Vagina (tissue), 2 donors: Measurements from ENCODE around the gene PDE4D. TPM values are rescaled to one million over a fixed set of nuclear protein-coding genes. Genes with fewer than 3 reads are reported as not detected.

ENCODE experiments used
- DNase-seq, 2 donors: peaks; one replicate each; pipeline ENCODE4 v3.0.0-alpha.2; 2017; ENCODE audit errors: extremely low spot score in 2 of 2
- H3K27ac ChIP-seq: fragments of 200-600 bp; sonication (generic); one replicate; pipeline ENCODE4 v1.5.1; 2019
- H3K27me3 ChIP-seq: fragments of 200-600 bp; sonication (generic); one replicate; pipeline ENCODE4 v1.5.1; 2019
- H3K36me3 ChIP-seq, 2 donors: fragments of 200-600 bp; sonication (generic); one replicate each; pipeline ENCODE4 v1.5.1; 2017 to 2019
- H3K4me1 ChIP-seq: fragments of 200-600 bp; sonication (generic); one replicate; pipeline ENCODE4 v1.5.1; 2019
- H3K4me3 ChIP-seq, 2 donors: fragments of 200-600 bp; sonication (generic); 1 replicate in 1 of 2; 2 replicates in 1 of 2; pipeline ENCODE4 v1.5.1; 2016 to 2019
- H3K9me3 ChIP-seq: fragments of 200-600 bp; sonication (generic); one replicate; pipeline ENCODE4 v1.5.1; 2019
- POLR2A ChIP-seq, 2 donors: fragments of 450-650 bp; IDR thresholded peaks; one replicate each; pipeline ENCODE4 v1.6.1; 2017; ENCODE audit warnings: antibody characterized with exemption in 2 of 2, mild to moderate bottlenecking in 2 of 2, moderate library complexity in 2 of 2
- POLR2AphosphoS5 ChIP-seq, 2 donors: sonication (generic); formaldehyde crosslinking; IDR thresholded peaks; one replicate each; pipeline ENCODE4 v1.9.0; 2017; ENCODE audit warnings: antibody characterized with exemption in 2 of 2, mild to moderate bottlenecking in 2 of 2, low read depth in 1 of 2; ENCODE audit not compliant: insufficient read depth in 1 of 2
- intact Hi-C: fragments of 100-400 bp; cut with DNase I; formaldehyde crosslinking; loops from one replicate; pipeline ENCODE4 v1.15.1; 2023
- total RNA-seq: library from RNA; depleted of rRNA; stranded (reverse); fragments of >200 nt; gene quantifications from one replicate; pipeline ENCODE4 v1.2.3, GENCODE V29; 2016
- TF ChIP-seq, protein P1 (sequence below), 3 experiments: fragments of 450-650 bp in 2 of 3; fragments of 200-600 bp in 1 of 3; sonication (generic) in 1 of 3; IDR thresholded peaks; one replicate each; pipeline ENCODE4 v1.5.1; 2017 to 2019; ENCODE audit warnings: antibody characterized with exemption in 3 of 3, mild to moderate bottlenecking in 2 of 3, moderate library complexity in 2 of 3

Gene PDE4D
- total RNA-seq, 1 donor from 2014 or later, result 86.9 TPM

DNA sequence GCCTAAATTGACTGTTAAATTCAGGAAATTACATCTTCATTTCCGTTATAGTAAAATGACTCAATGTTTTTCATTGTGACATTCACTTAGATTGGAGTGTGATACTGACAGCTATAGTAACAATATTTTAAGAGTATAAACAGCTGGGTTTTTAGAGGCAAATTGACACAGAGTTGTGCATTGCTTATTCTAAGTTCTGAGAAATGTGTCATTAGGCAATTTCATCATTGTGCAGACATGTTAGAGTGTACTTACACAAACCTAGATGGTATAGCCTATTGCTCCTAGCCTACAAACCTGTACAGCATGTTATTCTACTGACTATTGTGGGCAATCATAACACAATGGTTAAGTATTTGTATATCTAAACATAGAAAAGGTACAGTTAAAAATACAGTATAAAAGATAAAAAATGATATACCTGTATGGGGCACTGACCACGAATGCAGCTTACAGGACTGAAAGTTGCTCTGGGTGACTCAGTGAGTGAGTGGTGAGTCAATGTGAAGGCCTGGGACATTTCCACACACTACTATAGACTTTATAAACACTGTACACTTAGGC, 132.7 kb downstream of the PDE4D start:
- no peaks in the 10 kb centered on the region for H3K27me3 ChIP-seq
- intact Hi-C loops, result no loop called here
- no peak for DNase-seq
- no peak overlapping the region for H3K27ac ChIP-seq
- H3K4me1 ChIP-seq, result no peaks in the 10 kb centered on the region
- no peaks in the 10 kb centered on the region for H3K36me3 ChIP-seq
- no peaks in the 10 kb centered on the region for H3K9me3 ChIP-seq
- TF ChIP-seq, protein P1, sequence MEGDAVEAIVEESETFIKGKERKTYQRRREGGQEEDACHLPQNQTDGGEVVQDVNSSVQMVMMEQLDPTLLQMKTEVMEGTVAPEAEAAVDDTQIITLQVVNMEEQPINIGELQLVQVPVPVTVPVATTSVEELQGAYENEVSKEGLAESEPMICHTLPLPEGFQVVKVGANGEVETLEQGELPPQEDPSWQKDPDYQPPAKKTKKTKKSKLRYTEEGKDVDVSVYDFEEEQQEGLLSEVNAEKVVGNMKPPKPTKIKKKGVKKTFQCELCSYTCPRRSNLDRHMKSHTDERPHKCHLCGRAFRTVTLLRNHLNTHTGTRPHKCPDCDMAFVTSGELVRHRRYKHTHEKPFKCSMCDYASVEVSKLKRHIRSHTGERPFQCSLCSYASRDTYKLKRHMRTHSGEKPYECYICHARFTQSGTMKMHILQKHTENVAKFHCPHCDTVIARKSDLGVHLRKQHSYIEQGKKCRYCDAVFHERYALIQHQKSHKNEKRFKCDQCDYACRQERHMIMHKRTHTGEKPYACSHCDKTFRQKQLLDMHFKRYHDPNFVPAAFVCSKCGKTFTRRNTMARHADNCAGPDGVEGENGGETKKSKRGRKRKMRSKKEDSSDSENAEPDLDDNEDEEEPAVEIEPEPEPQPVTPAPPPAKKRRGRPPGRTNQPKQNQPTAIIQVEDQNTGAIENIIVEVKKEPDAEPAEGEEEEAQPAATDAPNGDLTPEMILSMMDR (IDR thresholded peaks at IDR 0.05), result no peak
- TF ChIP-seq POLR2A (IDR thresholded peaks at IDR 0.05) (no peak), POLR2AphosphoS5 (IDR thresholded peaks at IDR 0.05; ENCODE audit: insufficient read depth in 1 of 2, low read depth in 1 of 2) (peak in 1 of 2 donors; percentile 54)
- no peak overlapping the region for H3K4me3 ChIP-seq

DNA sequence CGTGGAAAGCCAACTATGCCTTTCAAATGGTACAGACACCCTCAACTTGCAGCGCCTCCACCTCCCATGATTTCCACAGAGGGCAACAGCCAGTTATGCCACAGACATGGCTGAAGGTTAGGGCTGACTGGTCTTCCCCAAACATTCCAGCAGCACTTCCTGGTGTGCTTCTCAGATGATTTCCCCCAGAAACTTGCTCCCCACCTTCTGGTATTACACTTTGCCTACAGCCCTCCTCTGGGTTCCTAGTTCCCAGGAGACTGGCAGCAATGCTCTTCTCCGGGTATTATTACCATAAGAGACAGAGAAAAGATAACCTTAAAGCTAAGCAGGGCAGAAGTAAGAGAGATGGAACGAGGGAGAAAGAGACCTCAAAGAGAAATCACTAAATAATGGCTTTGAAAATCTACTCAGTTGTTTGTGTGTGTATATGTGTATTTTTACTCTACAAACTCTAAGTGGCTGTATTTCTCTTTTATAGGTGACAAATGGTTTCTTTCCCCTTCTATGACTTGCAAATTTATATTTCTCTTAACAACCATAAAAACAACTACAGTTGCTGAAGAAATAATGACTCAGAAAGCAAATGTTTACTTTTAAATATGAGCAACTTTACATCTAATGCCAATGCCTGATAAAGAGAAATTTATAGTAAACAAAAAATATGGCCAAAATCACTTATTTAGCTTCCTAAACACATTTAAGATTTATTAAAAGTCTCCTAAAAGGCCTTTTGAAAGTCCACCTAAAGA, 133.8 kb downstream of the PDE4D start:
- intact Hi-C loops, result no loop called here
- Histone ChIP-seq H3K4me1 (no peaks in the 10 kb centered on the region), H3K4me3 (no peak overlapping the region), H3K27ac (no peak overlapping the region), H3K36me3 (no peaks in the 10 kb centered on the region), H3K9me3 (no peaks in the 10 kb centered on the region), H3K27me3 (no peaks in the 10 kb centered on the region)
- no peak for TF ChIP-seq POLR2A (IDR thresholded peaks at IDR 0.05)
- no peak for TF ChIP-seq POLR2AphosphoS5 (IDR thresholded peaks at IDR 0.05; ENCODE audit: insufficient read depth in 1 of 2, low read depth in 1 of 2)
- TF ChIP-seq, protein P1 (IDR thresholded peaks at IDR 0.05), result no peak
- DNase-seq, result no peak

DNA sequence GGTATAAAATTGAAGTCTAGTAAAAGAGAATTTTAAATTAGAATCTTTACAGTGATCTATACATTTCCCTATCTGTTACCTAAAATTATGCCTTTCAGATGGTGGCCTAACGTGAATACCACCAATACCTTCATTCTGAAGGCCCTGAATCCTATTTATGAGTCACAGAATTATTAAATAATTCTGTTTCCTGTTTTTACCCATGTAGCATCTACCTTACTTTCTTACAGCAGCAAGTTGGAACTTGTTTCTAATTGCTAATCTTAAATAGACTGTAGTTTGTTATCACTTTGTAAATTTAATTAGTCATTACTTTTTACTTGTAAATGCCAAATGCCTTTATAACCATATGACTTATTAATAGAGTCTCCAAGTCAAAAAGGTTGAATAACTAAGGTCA, 135.0 kb downstream of the PDE4D start:
- no peaks in the 10 kb centered on the region for H3K9me3 ChIP-seq
- no peak overlapping the region for H3K27ac ChIP-seq
- no peak overlapping the region for H3K4me3 ChIP-seq
- H3K4me1 ChIP-seq, result no peaks in the 10 kb centered on the region
- TF ChIP-seq POLR2A (IDR thresholded peaks at IDR 0.05), result no peak
- TF ChIP-seq, protein P1 (IDR thresholded peaks at IDR 0.05), result no peak
- no peak for TF ChIP-seq POLR2AphosphoS5 (IDR thresholded peaks at IDR 0.05; ENCODE audit: insufficient read depth in 1 of 2, low read depth in 1 of 2)
- DNase-seq, result no peak
- intact Hi-C loops, result no loop called here
- H3K27me3 ChIP-seq, result no peaks in the 10 kb centered on the region
- no peaks in the 10 kb centered on the region for H3K36me3 ChIP-seq

DNA sequence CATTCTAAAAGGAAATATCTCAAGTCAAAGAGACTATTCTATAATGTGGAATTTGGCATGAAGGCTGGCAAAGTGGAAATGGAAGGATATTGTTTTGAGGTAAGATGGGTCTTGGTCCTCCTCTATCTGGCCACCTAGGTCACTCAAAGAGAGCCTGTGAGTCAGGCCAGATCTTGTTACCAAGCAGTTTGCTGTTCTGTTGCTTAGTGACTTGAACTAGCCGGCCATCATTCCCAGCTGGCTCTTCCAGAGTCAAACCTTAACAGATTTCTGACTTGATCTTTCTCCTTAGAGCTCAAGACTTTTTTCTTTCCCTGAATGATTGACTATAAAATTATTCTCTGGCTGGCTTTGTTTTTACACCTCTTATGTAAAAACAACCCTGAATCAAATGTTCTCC, 136.1 kb downstream of the PDE4D start:
- Histone ChIP-seq H3K27ac (no peak overlapping the region), H3K4me1 (no peaks in the 10 kb centered on the region), H3K4me3 (no peak overlapping the region), H3K36me3 (no peaks in the 10 kb centered on the region), H3K27me3 (no peaks in the 10 kb centered on the region), H3K9me3 (no peaks in the 10 kb centered on the region)
- TF ChIP-seq POLR2A (IDR thresholded peaks at IDR 0.05) (no peak), POLR2AphosphoS5 (IDR thresholded peaks at IDR 0.05; ENCODE audit: insufficient read depth in 1 of 2, low read depth in 1 of 2) (no peak)
- TF ChIP-seq, protein P1 (IDR thresholded peaks at IDR 0.05), result no peak
- intact Hi-C loops, result no loop called here
- DNase-seq, result no peak
